Measurements from ENCODE around the gene TOMM20.
A peak's percentile ranks its signal among the peaks of the same experiment; 100 is the strongest.
"Not testable (repeated sequence)": the region's sequence is repeated elsewhere in the genome, so short reads cannot be mapped to it uniquely, and the experiment has no call there.

TOMM20 gene

DNA sequence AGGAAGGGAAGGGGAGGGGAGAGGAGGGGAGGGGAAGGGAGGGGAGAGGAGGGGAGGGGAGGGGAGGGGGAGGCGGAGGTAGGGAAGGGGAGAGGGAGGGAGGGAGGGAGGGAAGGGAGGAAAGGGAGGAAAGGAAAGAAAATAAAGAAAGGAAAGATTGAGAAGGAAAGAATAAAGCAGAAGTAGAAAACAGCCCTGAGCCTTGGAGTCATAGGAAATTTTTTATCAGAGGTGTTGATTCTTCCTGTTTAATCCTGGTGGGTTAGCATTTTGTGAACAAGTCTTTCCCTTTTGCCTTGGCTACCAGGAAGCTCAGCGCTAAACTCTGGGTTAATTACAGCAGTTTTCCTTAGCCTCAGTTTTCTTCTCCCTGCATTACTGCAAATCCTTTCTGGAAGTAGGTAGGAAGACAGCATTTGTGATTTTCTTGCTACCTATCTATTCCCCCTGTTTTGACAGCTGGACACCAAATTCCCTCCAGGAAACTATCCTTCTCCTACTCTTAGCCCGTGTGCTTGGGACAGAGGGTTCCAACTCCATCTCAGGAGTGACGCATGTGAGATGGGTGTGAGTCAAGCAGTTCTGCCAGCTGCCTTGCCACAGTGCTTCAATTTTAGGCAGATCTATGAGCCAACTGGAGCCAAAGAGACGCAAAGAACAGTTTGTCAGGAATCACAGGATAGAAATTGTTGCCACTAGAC, 26.9 kb downstream of the TOMM20 start:
- DNase-seq (ENCODE audit: low spot score), result no peak

DNA sequence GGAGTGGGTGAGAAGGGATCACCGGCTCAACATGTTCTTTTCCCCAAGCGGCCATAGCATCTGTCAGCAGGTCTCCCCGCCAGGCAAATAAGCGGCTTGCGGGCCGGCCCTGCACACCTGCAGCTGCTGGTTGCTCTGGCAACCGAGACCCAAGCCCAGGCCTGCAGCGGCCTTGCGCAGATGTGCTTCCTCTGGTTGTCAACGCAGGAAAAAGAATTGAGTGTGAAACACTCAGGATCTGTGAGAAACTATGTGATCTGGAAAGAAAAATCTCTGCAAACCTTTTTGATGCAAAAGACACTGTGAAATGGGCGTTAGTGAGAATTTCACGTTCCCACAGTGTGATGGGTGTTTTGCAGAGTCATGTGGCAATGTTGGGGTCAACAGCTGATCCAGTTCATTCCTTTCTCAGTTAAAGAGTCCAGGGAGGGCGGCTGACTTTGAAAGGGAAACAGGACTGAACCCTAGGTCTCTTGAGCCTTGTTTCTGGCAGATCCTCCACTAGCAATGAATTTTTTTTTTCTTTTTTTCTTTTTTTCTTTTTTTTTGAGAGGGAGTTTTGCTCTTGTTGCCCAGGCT, 28.4 kb downstream of the TOMM20 start:
- DNase-seq (ENCODE audit: low spot score), result no peak

DNA sequence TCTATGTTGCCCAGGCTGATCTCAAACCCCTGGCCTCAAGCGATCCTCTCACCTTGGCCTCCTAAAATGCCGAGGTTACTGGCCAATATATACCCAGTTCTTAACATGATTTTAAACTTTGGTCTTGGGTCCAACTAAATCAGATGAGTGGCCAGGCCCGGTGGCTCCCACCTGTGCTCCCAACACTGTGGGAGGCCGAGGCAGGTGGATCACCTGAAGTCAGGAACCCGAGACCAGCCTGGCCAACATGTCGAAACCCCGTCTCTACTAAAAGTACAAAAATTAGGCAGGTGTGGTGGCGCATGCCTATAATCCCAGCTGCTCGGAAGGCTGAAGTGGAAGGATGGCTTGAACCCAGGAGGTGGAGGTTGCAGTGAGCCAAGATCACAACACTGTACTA, 29.6 kb downstream of the TOMM20 start:
- DNase-seq (ENCODE audit: low spot score), result no peak

DNA sequence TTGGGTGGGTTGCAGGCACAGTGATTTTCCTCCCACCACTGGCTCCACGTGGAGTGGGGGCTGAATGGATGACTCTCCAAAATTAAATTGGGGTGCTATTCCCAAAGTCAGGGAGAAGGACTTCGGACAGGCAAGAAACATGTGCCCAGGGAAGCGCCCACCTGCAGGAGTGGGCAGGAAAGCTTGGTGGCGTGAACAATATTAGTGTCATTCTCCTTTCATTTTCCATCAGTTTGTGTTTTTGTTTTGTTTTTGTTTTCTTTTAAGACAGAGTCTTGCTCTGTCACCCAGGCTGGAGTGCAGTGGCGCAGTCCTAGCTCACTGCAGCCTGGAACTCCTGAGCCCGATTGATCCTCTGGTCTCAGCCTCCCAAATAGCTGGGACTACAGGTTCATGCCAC, 30.1 kb downstream of the TOMM20 start:
- DNase-seq (ENCODE audit: low spot score), result no peak

DNA sequence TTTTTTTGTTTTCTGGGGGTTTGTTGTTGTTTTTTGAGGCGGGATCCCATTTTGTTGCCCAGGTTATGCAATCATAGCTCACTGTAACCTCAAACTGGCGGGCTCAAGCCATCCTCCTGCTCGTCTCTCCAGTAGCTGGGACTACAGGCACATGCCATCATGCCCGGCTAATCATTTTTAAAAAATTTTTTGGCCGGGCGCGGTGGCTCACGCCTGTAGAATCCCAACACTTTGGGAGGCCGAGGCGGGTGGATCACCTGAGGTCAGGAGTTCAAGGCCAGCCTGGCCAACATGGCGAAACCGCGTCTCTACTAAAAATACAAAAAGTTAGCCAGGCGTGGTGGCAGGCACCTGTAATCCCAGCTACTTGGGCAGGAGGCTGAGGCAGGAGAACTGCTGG, 31.1 kb downstream of the TOMM20 start:
- not testable (repeated sequence) for DNase-seq (ENCODE audit: low spot score)

DNA sequence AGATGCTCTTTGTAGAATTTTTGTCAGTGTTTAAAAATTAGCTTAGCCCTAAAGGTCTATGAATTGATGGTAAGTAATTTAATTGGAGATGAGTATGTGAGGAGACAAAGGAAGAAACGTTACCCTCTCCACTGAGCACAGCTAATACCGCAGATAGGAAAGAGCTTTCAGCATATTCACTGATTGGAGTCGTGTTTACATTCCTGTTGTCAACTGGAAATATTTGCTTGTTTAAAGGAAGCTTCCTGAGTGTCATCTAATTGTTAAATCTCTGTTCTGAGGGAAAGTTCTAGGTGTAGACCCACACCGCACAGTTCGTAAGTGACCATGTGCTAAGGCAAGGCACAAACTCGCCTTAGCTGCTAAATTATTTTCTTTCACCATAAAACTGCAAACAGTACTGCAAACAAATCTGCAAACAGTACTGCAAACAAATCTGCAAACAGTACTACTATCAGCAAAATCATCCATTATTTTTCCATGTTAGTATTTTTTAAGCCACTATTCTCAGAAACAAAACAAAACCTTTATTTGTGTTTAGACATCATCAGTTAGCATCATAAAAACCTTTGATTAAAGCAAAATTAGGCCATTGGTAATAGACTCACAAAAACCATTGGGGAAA, 32.6 kb downstream of the TOMM20 start:
- no peak for DNase-seq (ENCODE audit: low spot score)

DNA sequence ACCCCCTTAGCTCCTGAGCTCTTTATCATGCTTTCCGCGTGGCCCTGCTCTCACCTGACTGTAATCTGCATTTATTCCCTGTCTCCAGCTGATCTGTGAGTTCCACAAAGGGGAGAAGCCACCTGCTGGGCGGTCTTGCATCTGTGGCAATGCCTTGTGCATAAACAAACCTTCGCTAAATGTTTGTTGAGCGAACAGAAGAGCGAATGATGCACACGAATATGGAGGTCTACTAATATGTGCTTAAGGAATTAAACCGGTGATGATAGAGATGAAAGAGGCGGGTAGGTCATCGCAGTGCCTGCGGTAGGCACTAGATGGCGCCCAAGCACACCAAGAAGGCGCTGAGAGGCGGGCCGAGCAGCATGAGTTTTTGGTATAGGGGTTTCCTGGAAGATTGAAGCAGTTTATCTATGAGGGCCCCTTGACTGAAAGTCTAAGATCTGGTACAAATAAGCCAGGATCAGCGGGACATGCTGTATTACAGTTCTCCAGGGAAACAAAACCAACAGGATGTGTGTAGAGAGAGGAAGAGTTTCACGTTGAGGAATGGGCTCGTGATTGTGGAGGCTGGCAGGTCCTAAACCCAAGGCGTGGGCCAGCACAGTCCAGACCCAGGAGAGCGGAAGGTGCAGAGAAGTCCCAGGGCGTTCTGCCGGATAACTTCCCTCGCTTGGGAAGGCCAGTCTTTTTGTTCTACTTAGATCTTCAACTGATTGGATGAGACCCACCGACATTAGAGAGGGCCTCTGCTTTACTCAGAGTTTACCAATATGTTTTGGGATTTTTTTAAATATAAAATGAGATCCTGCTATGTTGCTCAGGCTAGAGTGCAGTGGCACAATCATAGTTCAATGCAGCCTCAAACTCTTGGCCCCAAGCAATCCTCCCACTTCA, 34.7 kb downstream of the TOMM20 start:
- peak; percentile 76 for DNase-seq (ENCODE audit: low spot score)

DNA sequence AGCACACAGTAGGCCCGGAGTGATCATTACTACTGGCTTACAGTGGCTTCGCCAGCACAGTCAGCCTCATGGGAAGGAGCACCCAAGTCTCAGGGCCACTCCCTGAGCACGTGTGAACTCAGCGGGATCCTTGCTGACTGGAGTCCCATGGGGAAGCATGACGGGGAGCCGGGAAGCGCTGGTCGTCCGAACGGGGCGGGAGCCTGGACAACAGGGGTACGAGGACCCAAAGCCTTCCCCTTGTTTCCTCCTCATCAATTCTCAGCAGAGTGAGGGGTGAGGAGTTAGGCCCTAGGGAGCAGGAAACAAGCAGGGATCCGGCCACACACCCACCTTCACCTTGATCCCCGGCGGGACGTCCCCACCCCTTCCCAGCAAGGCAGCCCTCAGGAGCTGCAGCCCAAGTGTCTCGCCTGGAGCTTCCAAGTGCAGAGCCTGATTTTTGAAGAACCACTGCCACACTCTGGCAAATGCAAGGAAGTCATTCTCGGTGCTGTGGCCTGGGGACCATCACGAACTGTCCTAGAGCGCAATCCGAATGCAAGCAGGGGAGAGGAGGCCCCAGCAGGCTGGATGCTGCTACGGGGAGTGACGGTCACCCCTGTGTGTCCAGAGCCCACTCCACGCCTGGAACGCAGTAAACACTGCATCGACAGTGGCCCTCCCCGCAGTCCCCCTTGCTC, 35.5 kb downstream of the TOMM20 start:
- no peak for DNase-seq (ENCODE audit: low spot score)

DNA sequence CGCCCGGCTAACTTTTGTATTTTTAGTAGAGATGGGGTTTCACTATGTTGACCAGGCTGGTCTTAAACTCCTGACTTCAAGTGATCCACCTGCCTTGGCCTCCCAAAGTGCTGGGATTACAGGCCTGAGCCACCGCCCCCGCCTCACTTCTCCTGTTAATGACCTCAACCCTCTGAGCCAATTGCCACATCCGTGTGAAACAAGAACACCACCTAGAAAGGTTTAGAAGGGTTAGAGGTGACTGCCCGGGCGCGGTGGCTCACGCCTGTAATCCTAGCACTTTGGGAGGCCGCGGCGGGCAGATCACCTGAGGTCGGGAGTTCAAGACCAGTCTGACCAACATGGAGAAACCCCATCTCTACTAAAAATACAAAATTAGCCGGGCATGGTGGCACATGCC, 36.2 kb downstream of the TOMM20 start:
- not testable (repeated sequence) for DNase-seq (ENCODE audit: low spot score)

DNA sequence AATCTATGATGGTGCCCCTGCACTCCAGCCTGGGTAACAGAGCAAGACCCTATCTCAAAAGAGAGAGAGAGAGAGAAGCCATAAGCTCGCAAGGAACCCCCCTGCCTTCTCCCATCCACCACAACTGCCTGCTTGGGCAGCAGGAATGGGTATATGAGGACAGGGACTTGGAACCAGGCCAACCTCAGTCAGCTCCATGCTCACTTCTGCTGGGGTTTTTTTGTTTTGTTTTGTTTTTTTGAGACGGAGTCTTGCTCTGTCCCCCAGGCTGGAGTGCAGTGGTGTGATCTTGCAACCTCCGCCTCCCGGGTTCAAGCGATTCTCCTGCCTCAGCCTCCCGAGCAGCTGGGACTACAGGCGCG, 36.6 kb downstream of the TOMM20 start:
- not testable (repeated sequence) for DNase-seq (ENCODE audit: low spot score)

DNA sequence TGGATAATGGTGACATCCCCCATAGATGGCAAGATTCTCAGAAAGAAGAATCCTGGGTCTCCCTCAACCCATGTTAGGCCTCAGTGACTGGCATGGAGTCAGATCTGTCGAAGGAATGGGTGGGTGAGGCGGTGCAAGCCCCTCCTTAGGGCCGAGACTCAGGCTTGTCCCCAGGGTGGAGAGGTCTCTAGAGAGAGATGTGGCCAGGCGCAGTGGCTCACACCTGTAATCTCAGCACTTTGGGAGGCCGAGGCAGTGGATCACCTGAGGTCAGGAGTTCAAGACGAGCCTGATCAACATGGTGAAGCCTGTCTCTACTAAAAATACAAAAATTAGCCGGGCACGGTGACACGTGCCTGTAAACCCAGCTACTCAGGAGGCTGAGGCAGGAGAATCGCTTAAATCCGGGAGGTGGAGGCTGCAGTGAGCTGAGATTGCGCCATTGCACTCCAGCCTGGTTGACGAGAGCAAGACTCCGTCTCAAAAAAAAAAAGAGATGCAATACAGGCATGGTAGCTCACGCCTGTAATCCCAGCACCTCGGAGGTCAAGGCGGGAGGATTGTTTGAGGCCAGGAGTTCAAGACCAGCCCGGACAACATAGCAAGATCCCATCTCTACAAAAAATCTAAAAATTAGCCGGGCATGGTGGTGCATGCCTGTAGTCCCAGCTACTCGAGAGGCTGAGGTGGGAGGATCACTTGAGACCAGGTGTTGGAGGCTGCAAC, 37.2 kb downstream of the TOMM20 start:
- not testable (repeated sequence) for DNase-seq (ENCODE audit: low spot score)

DNA sequence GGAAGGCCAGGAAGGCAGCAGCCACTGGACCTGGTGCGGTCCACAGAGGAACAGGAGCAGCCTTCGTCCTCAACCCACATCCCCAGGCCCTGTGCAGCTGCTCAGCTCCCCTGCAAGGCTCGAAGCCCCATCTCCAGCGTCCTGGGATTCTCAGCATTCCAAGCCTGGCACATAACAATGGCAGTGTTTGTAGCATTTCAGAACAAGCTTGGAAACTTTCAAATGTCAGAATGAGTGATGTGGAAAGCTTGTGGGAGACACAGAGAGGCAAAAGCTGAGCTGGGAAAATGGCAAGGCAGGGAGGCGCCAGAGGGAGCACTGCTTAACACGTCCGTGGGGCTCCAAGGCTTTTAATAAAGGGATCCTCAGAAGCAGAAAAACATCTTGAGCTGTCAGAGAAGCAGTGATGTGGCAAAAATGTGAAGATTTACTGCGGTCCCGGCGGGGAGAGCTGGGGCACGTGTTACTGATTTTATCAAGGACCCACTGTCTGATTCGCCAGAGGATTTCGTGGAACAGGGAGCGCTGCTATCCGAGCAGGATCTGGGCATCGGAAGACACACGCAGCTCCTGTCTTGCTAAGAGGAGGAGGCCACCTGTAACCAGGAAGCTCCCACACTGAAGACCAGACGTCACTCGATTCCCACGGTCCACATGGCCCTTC, 38.1 kb downstream of the TOMM20 start:
- DNase-seq (ENCODE audit: low spot score), result no peak

DNA sequence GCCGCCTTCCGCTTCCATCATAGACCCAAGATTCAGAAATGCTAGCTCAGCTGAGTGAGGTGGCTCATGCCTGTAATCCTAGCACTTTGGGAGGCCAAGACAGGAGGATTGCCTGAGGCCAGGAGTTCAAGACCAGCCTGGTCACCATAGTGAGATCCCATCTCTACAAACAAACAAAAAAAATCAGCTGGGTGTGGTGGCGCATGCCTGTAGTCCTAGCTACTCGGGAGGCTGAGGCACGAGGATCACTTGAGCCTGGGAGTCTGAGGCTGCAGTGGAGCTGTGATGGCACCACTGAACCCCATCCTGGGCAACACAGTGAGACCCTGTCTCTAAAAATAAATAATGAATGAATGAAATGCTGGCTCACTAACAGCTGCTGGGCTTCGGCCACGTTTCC, 39.7 kb downstream of the TOMM20 start:
- no peak for DNase-seq (ENCODE audit: low spot score)

DNA sequence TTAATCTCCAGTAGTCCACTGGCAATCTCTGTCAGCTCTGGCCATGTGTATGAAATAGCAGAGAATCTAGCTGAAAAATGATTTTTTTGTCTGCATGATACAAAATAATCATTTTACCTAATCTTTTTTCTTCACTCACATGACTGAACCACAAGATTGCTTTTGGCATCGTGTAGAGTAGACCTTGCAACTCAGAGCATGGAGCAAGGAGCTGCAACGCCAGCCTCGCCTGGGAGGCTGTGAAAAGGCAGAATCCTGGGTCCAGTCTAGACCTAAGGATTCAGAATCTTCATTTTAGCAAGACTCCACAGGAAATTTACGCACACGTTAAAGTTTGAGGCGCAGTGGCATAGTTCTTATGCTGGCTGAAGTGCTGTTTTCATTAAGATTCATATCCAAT, 40.2 kb downstream of the TOMM20 start:
- DNase-seq (ENCODE audit: low spot score), result no peak

DNA sequence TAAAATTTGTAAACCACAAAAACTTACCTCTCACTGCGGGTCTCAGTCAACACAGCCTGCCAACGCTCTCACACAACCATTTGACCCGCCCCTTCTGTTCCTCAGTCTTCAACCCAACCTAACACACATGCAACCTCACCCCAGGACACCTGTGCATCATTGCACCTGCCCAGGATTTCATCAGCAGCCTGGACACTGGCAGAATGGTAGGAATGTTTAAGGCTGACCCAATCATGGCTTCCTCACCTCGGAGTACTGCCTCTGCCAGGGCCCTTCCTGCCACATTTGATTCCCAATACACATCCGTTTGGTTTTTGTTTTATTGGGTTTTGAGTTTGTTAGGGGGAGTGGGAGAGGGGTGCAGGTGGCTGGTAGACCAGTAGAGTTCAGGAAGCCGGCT, 40.7 kb downstream of the TOMM20 start:
- DNase-seq (ENCODE audit: low spot score), result no peak

DNA sequence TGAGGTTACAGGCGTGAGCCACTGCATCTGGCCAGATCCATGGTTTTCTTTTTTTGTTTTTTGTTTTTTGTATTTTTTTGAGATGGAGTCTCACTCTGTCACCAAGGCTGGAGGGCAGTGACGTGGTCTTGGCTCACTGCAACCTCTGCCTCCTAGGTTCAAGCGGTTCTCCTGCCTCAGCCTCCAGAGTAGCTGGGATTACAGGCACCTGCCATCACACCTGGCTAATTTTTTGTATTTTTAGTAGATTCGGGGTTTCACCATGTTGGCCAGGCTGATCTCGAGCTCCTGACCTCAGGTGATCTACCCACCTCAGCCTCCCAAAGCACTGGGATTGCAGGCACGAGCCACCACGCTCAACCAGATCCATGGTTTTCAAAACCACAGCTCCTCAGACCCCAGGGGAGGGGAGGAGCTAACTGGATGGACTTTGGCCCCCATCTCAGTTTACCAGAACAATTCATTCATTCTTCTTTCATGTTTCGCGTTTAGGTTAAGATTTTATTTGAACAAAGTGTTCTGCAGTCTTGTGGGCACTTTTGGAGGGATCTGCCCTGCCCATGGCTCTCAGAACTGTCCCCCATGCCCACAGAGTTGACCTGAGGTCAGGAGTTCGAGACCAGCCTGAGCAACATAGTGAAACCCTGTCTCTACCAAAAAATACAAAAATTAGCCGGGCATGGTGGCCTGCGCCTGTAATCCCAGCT, 43.1 kb downstream of the TOMM20 start:
- DNase-seq (ENCODE audit: low spot score), result not testable (repeated sequence)

DNA sequence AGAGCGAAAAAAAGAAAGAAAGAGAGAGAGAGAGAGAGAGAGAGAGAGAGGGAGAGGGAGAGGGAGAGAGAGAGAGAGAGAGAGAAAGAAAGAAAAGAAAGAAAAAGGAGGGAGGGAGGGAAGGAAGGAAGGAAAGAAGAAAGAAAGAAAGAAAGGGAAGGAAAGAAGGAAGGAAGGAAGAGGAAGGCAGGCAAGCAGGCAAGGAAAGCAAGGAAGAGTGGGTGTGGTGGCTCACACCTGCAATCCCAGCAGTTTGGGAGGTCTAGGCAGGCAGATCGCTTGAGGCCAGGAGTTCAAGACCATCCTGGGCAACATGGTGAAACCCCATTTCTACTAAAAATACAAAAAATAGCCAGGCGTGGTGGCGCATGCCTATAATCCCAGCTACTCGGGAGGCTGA, 47.8 kb downstream of the TOMM20 start:
- DNase-seq (ENCODE audit: low spot score), result not testable (repeated sequence)

DNA sequence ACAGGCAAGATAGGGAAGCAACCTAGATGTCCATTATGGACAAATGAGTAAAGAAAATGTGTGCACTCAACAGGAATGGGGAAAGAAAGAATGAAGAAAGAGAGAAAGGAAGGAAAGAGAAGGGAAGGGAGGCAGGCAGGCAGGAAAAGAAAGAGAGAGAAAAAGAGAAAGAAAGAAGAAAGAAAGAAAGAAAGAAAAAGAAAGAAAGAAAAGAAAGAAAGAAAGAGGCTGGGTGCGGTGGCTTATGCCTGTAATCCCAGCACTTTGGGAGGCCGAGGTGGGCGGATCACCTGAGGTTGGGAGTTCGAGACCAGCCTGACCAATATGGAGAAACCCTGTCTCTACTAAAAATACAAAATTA, 48.4 kb downstream of the TOMM20 start:
- not testable (repeated sequence) for DNase-seq (ENCODE audit: low spot score)

DNA sequence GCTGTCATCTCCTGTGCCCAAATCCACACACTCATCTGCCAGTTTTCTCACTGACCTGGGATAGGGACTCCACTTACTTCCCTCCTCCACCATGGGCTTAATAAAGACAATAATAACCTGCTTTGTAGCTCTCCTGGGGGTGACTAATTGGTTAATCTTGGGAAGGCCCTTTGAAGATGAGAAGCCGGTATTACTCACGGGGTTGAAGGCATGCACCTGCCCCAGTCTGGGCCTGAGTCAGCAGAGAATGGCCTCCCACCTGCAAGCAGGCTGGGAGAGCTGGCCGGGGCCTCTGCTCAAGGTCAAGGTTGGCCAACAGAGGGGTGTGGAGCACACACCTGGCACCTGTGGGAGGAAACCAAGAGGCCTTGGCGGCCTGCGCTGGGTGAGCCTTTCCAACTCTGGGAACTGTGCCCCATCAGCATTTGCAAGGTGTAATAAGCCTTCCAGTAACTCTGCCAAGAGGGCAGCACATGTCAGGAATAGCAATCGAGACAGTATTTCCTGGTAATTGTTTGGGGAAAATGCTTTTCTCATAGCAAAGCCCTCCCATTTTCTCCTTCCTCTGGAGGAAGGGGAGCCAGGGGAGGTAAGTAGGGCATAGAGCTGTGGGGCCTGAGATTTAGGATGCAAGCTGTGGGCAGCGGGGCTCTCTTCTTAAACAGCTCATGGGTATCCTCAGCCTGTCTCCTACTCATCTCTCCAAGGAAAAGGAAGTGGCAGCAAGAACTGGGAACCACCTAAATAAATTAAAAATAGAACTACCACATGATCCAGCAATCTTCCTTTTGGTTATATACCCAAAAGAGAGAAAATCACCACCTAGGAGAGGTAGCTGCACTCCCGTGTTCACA, 49.0 kb downstream of the TOMM20 start:
- no peak for DNase-seq (ENCODE audit: low spot score)

Data from hematopoietic multipotent progenitor cell treated with erythropoietin and hydrocortisone succinate and interleukin-3 and kit ligand, for 15 days (in vitro differentiated cells).